Psoas muscle (tissue), 8 donors: ENCODE data around the gene FNBP1. TPM values are rescaled to one million over a fixed set of nuclear protein-coding genes. Genes with fewer than 3 reads are reported as not detected.
"Not testable (repeated sequence)": the region's sequence is repeated elsewhere in the genome, so short reads cannot be mapped to it uniquely, and the experiment has no call there.

Source experiments
- ATAC-seq, 4 donors: fragments of 200-7000 bp; cut with Tn5 transposase; one replicate each; pipeline ENCODE4 v1.9.1; 2020; ENCODE audit warnings: moderate library complexity in 3 of 4, mild to moderate bottlenecking in 2 of 4
- DNase-seq, 2 donors: peaks; one replicate each; pipeline ENCODE4 v3.0.0-alpha.2; 2020
- H3K27ac ChIP-seq: fragments of 200-600 bp; one replicate; pipeline ENCODE4 v1.8.0; 2022
- H3K27me3 ChIP-seq, 3 donors: fragments of 200-600 bp in 1 of 3; one replicate each; pipeline versions ENCODE4 v1.6.1 to v1.8.0; 2013 to 2022; ENCODE audit warnings: low read length in 2 of 3, mild to moderate bottlenecking in 2 of 3, moderate library complexity in 1 of 3; ENCODE audit not compliant: insufficient read depth in 3 of 3
- H3K36me3 ChIP-seq, 2 donors: fragments of 200-600 bp in 1 of 2; one replicate each; pipeline versions ENCODE4 v1.6.1 to v1.8.0; 2013 to 2022; ENCODE audit warnings: low read depth in 1 of 2, mild to moderate bottlenecking in 1 of 2, moderate library complexity in 1 of 2; ENCODE audit not compliant: insufficient read depth in 1 of 2
- H3K4me1 ChIP-seq: fragments of 200-600 bp; one replicate; pipeline ENCODE4 v1.8.0; 2022
- H3K4me3 ChIP-seq: fragments of 200-600 bp; one replicate; pipeline ENCODE4 v1.8.0; 2022; ENCODE audit warnings: mild to moderate bottlenecking
- H3K9me3 ChIP-seq: fragments of 200-600 bp; one replicate; pipeline ENCODE4 v1.8.0; 2022
- WGBS, 3 donors: extraction: QIAGEN DNeasy Blood & Tissue Kit; methylation state at CpG; one replicate each; pipeline versions ENCODE4 v1.1.6 to v1.1.7; 2013; 5-methylcytosine and 5-hydroxymethylcytosine counted together
- intact Hi-C, 2 donors: fragments of 100-400 bp; cut with DNase I; formaldehyde crosslinking; loops; one replicate each; pipeline versions ENCODE4 v1.11.0 to v1.14.2; 2022
- polyA plus RNA-seq, 3 donors: library from polyadenylated mRNA; stranded (reverse); fragments of 200-250 nt; gene quantifications; one replicate each; pipeline ENCODE4 v1.2.3, GENCODE V29; 2013
- total RNA-seq, 4 donors: library from RNA; stranded (reverse); fragmentation: NEBNext Ultra II Directional in 2 of 4; extraction: Animal tissue kit (Norgen Biotek cat#: 25700) in 2 of 4; gene quantifications; one replicate each; pipeline versions ENCODE4 v1.2.1 to v1.2.4, GENCODE V29; 2021 to 2023
- TF ChIP-seq, protein P1 (sequence below): fragments of 200-600 bp; IDR thresholded peaks from one replicate; pipeline ENCODE4 v1.8.0; 2022; ENCODE audit warnings: antibody characterized with exemption
- donor health status: healthy with polysubstance abuse.
- donor health status: DM: no; HTN: no; CAD: no; lungs with moderate emphysema.
- donor health status: Bipolar disorder and iron deficiency.
- donor health status: healthy.
- donor health status: DM: yes; HTN: yes; CAD: no.
- donor health status: DM: no; HTN: no; CAD: no.
- donor health status: DM: no; HTN: no; CAD: no.
- donor health status: DM: yes; HTN: yes; CAD: no.

Gene FNBP1
- total and polyA plus RNA-seq, 7 donors, result 4.6 to 30.5 (median 27.2) TPM

DNA sequence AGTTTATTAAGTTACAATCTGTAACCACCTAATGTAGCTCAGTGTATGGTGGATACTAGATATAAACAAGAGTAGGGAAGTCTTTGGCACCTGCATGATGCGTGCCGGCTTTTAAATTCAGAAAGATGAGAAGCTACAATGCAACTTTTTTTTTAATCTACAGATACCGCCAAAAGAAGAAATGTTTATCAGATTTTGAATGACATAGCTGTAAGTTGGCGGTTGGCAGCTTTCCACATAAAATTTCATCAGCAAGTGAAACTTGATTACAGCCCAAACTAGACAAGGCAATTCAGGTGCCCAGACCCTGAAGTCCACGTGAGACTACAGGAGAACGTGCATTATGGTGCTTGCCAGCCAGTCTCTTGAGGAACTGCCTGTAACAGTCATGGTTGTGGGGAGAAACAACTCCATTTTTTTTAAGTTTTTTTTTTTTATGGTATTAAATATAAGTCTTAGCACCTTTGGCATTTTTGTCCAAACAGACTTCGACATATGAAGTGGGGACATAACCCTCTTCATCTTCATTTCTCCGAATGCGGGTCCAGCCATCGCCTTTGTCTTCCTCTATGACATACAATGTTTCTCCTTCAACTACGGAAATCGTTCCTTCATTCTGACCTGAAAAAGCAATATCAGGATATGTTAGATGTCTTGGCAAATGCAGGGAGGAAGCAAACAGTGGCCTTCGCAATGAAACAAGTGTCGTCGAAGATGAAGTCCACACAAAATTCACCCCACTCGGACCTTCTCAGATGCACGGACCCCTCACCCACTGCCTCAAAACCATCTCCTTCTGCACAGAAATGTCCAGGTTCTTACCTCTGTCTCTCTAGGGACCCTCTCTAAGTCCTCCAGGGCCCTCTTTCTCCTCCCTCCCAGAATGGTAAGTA lies 147.4 kb downstream of the FNBP1 start:
- Histone ChIP-seq H3K4me1 (no peaks in the 10 kb centered on the region), H3K27ac (no peak overlapping the region), H3K9me3 (no peaks in the 10 kb centered on the region), H3K27me3 (no peaks in the 10 kb centered on the region), H3K36me3 (peaks cover 5 to 54% of the 10 kb centered on the region in 2 donors), H3K4me3 (no peak overlapping the region)
- intact Hi-C loops, result no loop called here
- TF ChIP-seq, protein P1, sequence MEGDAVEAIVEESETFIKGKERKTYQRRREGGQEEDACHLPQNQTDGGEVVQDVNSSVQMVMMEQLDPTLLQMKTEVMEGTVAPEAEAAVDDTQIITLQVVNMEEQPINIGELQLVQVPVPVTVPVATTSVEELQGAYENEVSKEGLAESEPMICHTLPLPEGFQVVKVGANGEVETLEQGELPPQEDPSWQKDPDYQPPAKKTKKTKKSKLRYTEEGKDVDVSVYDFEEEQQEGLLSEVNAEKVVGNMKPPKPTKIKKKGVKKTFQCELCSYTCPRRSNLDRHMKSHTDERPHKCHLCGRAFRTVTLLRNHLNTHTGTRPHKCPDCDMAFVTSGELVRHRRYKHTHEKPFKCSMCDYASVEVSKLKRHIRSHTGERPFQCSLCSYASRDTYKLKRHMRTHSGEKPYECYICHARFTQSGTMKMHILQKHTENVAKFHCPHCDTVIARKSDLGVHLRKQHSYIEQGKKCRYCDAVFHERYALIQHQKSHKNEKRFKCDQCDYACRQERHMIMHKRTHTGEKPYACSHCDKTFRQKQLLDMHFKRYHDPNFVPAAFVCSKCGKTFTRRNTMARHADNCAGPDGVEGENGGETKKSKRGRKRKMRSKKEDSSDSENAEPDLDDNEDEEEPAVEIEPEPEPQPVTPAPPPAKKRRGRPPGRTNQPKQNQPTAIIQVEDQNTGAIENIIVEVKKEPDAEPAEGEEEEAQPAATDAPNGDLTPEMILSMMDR, result no peak
- DNase-seq (no peak), ATAC-seq (no peak)
- WGBS, 3 donors, result 95% methylated on average over 17 of the region's 17 CpGs

DNA sequence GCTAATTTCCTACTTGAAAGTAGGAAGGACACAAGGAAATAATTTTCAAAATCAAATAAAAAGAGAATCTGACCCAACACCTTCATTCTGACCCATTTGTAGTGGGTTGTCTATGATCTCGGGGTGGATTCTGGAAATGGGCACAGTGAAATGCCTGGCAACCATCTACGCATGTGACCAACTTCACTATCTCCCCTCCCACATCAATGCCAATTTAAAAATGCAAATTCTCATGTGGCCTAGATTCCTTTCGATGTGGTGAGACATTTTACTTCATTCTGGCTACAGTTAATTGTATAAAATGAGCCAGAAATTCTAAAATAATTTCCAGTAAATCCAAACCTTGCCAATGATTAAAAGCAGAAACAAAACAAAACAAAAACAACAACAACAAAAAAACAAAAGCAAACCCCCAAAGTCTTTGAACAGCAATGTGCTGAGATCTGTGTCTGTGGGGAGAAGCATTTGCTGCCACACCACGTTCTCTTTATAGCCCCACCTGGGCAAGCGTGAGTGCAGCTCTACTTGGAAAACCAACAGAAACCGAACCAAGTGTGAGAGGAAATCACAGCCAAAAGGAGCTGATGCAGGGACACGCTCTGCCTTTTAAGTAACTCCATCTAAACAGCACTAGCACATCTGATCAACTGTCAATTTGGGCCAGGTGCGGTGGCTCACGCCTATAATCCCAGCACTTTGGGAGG lies 148.7 kb downstream of the FNBP1 start:
- Histone ChIP-seq H3K9me3 (no peaks in the 10 kb centered on the region), H3K36me3 (peaks cover 3 to 54% of the 10 kb centered on the region in 2 donors), H3K27me3 (no peaks in the 10 kb centered on the region), H3K4me1 (no peaks in the 10 kb centered on the region), H3K27ac (no peak overlapping the region), H3K4me3 (no peak overlapping the region)
- intact Hi-C loops, result no loop called here
- no peak for ATAC-seq
- TF ChIP-seq, protein P1, result no peak
- 80 to 84% (median 83%) methylated on average over 9 of the region's 9 CpGs for WGBS, 3 donors
- no peak for DNase-seq

DNA sequence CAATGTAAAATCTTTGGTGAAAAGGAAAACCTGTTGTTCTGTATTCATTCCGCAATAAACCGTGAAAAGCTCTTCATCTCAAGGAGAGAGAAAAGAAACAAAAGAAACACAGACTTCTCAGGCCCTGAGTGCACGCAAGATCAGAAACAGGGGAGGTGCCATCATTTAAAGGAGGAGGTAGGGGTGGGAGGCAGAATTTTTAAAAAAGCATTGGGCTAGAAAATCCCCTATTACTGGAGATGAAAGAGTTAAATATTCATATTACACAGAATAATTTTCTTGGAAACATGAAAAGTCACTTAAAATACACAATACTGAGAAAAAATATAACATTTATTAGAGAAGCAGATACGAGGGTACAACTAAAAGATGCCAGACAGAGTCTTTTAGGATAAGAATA lies 151.4 kb downstream of the FNBP1 start:
- DNase-seq (no peak), ATAC-seq (no peak)
- 87 to 96% (median 90%) methylated on average over 4 of the region's 4 CpGs for WGBS, 3 donors
- H3K4me1 ChIP-seq, result no peaks in the 10 kb centered on the region
- H3K27ac ChIP-seq, result no peak overlapping the region
- H3K9me3 ChIP-seq, result no peaks in the 10 kb centered on the region
- H3K27me3 ChIP-seq, result no peaks in the 10 kb centered on the region
- intact Hi-C loops, result no loop called here
- H3K4me3 ChIP-seq, result no peak overlapping the region
- TF ChIP-seq, protein P1, result no peak
- peaks cover 3 to 51% of the 10 kb centered on the region in 2 donors for H3K36me3 ChIP-seq

DNA sequence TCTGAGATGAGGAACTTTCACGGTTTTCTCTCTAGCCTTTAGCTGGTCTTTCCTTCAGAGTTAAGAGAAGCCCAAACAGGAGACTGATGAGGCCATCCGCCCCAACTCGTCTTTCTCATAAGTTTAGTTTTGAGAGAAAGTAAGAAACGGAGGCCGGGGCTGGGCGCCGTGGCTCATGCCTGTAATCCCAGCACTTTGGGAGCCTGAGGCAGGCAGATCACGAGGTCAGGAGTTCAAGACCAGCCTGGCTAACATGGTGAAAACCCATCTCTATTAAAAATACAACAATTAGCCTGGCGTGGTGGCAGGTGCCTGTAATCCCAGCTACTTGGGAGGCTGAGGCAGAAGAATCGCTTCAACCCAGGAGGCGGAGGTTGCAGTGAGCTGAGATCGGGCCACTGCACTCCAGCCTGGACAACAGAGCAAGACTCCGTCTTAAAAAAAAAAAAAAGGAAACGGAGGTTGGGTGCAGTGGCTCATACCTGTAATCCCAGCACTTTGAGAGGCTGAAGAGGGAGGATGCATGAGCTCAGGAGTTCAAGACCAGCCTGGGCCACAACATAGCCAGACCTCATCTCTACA lies 152.2 kb downstream of the FNBP1 start:
- H3K9me3 ChIP-seq, H3K27ac ChIP-seq, intact Hi-C loops, DNase-seq, H3K27me3 ChIP-seq, H3K4me3 ChIP-seq, H3K4me1 ChIP-seq, ATAC-seq: not testable (repeated sequence)
- WGBS, 3 donors, result 86 to 90% (median 90%) methylated on average over 14 of the region's 14 CpGs
- peaks cover 3 to 47% of the 10 kb centered on the region in 2 donors for H3K36me3 ChIP-seq
